GM12873 (cell line): ENCODE results near the gene PACSIN2.

Source experiments
- TF ChIP-seq, protein P1 (sequence below): IDR thresholded peaks from 2 replicates; pipeline ENCODE4 v1.5.1; 2012; ENCODE audit warnings: low read depth, mild to moderate bottlenecking, moderate library complexity, low read length, control low read depth; ENCODE audit not compliant: insufficient read depth; ENCODE audit errors: missing control alignments

PACSIN2 gene

DNA sequence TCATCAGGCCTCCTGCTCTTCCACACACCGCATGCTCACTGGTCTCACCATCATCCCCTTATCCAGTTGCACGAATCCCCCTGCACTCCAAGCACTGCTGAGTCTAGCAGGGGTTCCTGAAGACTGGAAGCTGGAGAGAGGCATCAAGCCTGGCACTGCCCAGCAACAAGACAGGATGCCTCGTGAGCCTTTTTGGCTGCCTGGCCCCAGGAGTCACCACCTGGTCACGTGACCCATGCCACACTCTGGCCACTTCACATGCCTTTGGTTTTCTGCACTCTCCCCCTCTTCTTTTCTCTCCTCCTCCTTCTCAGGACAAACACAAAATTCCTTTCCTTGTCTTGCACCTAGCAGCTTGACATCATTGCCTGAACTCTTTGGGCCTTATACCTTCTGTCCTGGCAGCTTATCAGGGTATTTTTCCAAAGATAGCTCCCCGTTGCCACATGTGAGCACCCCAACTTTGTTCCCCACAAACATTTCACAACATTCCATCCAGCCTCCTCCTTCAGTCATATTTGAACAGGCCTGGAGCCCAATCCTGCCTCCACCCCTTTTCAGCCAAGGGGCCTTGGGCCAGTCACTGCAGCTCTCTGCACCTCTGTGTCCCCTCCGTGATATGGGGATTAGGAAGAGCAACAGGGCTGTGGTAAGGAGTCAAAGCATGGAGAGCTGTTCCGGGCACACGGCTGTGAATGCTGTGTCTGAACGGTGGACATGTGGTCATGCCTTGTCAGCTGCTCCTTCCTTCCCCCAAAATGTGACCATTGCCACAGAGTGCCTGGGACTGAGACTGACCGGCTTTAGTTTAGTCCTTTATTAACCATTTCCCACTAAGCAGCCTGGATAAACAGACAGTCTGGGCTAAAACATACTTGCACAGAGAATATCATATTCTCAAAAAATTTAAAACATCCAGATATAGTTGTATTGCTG, 2.8 kb upstream of the PACSIN2 start:
- TF ChIP-seq, protein P1, sequence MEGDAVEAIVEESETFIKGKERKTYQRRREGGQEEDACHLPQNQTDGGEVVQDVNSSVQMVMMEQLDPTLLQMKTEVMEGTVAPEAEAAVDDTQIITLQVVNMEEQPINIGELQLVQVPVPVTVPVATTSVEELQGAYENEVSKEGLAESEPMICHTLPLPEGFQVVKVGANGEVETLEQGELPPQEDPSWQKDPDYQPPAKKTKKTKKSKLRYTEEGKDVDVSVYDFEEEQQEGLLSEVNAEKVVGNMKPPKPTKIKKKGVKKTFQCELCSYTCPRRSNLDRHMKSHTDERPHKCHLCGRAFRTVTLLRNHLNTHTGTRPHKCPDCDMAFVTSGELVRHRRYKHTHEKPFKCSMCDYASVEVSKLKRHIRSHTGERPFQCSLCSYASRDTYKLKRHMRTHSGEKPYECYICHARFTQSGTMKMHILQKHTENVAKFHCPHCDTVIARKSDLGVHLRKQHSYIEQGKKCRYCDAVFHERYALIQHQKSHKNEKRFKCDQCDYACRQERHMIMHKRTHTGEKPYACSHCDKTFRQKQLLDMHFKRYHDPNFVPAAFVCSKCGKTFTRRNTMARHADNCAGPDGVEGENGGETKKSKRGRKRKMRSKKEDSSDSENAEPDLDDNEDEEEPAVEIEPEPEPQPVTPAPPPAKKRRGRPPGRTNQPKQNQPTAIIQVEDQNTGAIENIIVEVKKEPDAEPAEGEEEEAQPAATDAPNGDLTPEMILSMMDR, result no peak

GRCh38 chr22:43015677-43016042, 711 bp upstream of the PACSIN2 start:
- TF ChIP-seq, protein P1, result no peak

GRCh38 chr22:43014316-43014868, 557 bp downstream of the PACSIN2 start:
- TF ChIP-seq, protein P1, result no peak

DNA sequence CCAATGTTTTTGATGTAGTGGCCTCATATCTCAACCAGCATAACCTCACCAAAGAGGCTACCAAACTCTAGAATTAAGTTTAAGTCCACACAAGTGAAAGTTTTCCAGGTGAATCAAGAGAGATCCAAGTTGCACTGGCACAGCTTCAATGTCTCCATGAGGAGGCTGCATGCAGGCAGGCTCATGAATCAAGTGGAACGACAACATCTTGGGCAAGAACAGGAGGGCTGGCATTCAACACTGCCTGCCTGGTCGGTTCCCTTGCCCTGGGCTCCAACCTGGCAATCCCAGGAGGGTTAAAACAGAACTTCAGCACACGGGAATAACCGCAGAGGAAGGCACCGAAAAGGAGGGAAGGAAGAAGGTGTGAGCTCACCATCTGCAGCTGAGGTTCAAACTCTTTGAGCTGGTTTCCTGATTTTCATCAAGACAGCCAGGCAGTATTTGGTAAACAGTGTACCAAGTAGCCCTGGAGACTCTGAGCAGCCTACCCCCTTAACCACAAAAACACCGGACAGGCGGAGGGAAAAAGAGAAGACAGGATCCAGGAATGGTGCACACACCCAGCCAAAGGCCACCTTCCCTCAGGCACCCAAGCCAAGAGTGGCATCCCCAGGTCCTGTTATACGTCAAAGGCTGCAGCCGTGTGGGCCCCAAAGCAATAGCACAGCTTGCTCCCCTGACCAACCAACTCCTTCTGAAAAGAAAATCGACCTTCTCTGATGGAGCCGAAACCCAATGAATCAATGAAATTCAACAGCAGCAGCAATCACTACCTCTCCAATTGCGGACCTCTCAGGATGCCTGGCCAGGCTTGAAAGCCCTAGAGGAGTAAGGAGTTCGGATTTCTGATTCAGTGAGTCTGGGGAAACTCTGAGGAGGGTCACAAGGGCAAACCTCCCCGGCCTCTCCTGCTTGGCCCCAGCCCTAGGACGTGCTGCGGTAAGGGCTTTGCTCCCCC, 1.3 kb downstream of the PACSIN2 start:
- TF ChIP-seq, protein P1, result no peak

- TF ChIP-seq, protein P1, result no peak
Observed at GRCh38 chr22:43012390-43012789, 2.6 kb downstream of the PACSIN2 start.

DNA sequence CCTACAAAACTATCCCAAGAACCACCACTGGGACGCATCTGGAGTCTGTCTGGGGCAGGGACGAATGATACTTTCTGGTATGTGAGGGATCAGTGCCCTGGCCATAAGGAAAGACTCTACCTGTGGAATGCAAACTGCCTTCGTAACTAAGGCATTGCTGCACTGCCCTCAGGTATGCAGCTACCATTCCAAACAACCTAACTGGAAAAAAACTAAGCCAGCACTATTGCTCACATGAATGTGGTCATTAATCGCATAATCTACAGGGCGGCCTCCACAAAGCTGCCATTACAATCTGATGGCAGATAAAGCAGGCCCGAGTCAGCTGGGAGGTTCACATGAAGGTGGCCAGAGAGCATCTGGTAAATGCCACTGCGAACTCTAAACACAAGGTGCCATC, 3.9 kb downstream of the PACSIN2 start:
- TF ChIP-seq, protein P1, result no peak
